GM12864 (cell line): ENCODE data around the gene EGFR.

Experiments used
- DNase-seq: peaks from one replicate; pipeline ENCODE4 v3.0.0-alpha.2; 2011; ENCODE audit warnings: low read depth
- H3K4me3 ChIP-seq: 2 replicates; pipeline ENCODE4 v1.5.1; 2011; ENCODE audit warnings: mild to moderate bottlenecking, low read depth, low read length, control low read depth
- TF ChIP-seq, protein P1 (sequence below): IDR thresholded peaks from 2 replicates; pipeline ENCODE4 v1.5.1; 2011; ENCODE audit warnings: low read depth, mild to moderate bottlenecking, moderate library complexity, low read length, control low read depth, inconsistent platforms; ENCODE audit errors: missing control alignments

The EGFR gene

GRCh38 chr7:54992871-54993475, 25.8 kb upstream of the EGFR start:
- DNase-seq, result no peak
- no peak overlapping the region for H3K4me3 ChIP-seq
- TF ChIP-seq, protein P1, sequence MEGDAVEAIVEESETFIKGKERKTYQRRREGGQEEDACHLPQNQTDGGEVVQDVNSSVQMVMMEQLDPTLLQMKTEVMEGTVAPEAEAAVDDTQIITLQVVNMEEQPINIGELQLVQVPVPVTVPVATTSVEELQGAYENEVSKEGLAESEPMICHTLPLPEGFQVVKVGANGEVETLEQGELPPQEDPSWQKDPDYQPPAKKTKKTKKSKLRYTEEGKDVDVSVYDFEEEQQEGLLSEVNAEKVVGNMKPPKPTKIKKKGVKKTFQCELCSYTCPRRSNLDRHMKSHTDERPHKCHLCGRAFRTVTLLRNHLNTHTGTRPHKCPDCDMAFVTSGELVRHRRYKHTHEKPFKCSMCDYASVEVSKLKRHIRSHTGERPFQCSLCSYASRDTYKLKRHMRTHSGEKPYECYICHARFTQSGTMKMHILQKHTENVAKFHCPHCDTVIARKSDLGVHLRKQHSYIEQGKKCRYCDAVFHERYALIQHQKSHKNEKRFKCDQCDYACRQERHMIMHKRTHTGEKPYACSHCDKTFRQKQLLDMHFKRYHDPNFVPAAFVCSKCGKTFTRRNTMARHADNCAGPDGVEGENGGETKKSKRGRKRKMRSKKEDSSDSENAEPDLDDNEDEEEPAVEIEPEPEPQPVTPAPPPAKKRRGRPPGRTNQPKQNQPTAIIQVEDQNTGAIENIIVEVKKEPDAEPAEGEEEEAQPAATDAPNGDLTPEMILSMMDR, result no peak

DNA sequence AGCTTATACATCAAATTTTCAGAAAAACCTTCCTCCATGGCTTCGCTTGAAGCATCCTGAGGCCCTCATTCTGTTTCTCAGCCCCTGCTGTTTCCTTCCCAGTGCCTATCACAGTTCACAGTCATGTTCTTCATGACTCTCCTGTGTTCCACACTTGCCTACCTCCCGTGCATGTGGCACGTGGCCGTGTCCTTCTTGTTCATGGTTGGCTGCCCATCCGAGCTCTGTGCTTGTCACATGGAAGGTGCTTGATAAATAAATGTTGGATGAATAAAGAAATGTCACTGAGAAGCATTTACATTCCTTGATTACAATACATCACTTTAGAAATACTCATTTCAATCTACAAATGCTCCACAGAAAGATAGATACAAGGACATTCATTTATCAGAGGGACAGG, 23.7 kb upstream of the EGFR start:
- no peak for DNase-seq
- TF ChIP-seq, protein P1, result no peak
- no peak overlapping the region for H3K4me3 ChIP-seq

DNA sequence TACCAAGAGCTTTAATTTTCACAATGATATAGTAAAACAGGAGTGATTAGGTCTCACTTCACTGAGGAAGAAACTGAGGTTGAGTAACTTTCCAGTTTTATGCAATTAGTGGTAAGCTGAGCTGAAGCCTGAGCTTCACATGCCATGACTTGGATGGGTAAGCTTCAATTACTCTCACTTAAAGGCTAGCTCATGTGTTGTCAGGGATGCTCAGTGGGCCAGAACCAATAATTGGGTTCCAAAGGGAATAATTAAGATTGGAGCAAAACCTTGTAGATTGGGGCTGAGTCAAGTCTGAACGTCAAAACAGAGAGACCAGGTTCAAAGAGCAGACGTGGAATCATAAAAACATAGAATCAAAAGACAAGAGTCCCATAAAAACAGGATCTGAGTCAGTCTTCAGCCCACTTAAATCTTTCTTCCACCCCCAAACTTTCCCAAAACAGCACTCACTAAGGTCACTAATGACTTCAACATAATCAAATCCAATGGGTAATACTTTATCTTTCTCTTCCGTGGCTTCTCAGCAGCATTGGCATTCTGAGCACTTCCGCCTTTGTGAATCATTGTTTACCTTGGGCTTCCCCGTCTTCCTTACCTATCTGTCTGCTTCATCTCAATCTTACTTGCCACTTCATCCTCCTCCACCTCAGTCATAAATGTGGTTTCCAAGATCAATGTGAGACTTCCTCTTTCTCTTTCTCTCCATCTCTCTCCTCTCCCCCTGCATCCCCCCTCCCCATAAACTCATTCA, 23.0 kb upstream of the EGFR start:
- TF ChIP-seq, protein P1, result no peak
- no peak for DNase-seq
- no peak overlapping the region for H3K4me3 ChIP-seq

- H3K4me3 ChIP-seq, result no peak overlapping the region
- DNase-seq, result no peak
- TF ChIP-seq, protein P1, result no peak
Measured at GRCh38 chr7:54996391-54996790, 22.4 kb upstream of the EGFR start.

DNA sequence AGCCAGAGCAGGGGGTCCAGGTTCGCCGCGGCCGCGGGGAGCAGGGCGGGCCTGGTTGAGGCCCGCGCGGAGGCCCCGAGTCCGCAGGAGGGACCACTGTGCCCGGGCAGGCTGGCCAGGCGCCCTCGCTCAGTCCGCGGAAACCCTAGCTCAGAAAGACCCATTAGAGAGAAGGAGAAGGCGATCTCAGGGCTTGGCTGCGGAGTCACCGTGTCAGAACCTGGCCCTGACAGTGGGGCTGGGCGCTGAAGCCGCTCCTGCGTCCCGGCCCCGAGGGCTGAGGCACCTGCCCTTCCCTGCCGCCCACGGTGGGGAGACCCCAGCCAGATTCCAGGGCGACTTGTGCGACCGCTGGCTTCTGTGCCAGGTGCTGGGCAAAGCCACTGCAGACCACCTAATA, 14.2 kb upstream of the EGFR start:
- TF ChIP-seq, protein P1, result no peak
- H3K4me3 ChIP-seq, result no peak overlapping the region
- no peak for DNase-seq

- TF ChIP-seq, protein P1, result no peak
- no peak for DNase-seq
- H3K4me3 ChIP-seq, result no peak overlapping the region
Measured at GRCh38 chr7:55005241-55005851, 13.5 kb upstream of the EGFR start.
